ENCODE data around the gene CD164. TPM values are rescaled to one million over a fixed set of nuclear protein-coding genes. Genes with fewer than 3 reads are reported as not detected.
A peak's percentile ranks its signal among the peaks of the same experiment; 100 is the strongest.

Gene CD164
- total and polyA plus RNA-seq, 2 of the 13 experiments (the other 11 are each of a cell fraction or from before 2014, with no cell fraction given) = 222 to 293 TPM

DNA sequence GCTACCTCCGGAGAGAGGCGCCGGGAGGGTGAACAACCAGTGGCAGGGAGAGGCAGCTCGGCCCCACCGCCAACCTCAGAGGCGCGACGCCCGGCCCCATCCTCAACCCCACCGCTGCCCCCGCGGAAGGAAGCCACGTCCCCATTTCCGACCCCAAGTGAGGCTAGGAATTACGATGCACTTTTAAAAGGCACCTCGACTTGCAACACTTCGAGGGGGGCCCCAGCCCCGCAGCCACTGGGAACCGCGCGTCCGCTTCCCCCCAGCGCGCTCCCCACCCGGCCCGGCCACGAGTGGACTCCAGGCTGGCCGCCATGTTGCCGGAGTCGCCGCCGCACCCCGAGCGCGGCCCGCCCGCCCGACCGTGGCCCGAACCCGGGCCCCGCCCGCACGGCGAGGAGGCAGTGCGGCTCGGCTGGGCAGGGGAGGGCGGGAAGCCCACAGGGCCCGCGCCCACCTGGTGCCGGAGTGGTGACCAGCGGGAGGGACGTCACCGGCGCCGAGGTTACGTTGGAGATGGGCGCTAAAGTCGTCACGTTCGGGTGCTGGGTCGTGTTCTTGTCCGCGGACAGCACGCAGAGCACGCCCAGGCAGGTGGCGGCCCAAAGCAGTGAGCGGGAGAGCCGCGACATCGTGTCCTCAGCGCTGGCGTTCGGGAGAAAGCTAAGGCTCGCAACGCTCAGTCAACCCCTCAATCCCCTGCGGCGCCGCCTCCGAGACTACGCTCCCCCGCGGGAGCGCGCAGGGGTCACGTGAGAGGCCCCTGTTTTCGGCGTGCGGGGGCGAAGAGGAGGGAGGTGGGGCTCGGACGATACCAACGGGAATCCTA is at the start of gene CD164 (continued):
- TF ChIP-seq ATRX (CRISPR knock-in tag; IDR thresholded peaks at IDR 0.05; ENCODE audit: borderline replicate concordance) = no peak
- TF ChIP-seq ZNF776 (CRISPR knock-in tag; IDR thresholded peaks at IDR 0.05) = peak; percentile 89; the same call in 1 of the 2 replicates
- TF ChIP-seq PRMT3 (CRISPR knock-in tag; IDR thresholded peaks at IDR 0.05; ENCODE audit: borderline replicate concordance, low read depth) = no peak
- TF ChIP-seq, protein P1, sequence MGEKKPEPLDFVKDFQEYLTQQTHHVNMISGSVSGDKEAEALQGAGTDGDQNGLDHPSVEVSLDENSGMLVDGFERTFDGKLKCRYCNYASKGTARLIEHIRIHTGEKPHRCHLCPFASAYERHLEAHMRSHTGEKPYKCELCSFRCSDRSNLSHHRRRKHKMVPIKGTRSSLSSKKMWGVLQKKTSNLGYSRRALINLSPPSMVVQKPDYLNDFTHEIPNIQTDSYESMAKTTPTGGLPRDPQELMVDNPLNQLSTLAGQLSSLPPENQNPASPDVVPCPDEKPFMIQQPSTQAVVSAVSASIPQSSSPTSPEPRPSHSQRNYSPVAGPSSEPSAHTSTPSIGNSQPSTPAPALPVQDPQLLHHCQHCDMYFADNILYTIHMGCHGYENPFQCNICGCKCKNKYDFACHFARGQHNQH (CRISPR knock-in tag; IDR thresholded peaks at IDR 0.05) = peak; percentile 80
- TF ChIP-seq CHD2 (IDR thresholded peaks at IDR 0.05; ENCODE audit: low read depth, low read length) = peak; percentile 44; the same call in 1 of the 2 replicates
- peak; percentile 75 for TF ChIP-seq ERF (CRISPR knock-in tag; IDR thresholded peaks at IDR 0.05)
- TF ChIP-seq SRF (IDR thresholded peaks at IDR 0.05; ENCODE audit: low read depth, low read length) = no peak
- TF ChIP-seq, protein P2, sequence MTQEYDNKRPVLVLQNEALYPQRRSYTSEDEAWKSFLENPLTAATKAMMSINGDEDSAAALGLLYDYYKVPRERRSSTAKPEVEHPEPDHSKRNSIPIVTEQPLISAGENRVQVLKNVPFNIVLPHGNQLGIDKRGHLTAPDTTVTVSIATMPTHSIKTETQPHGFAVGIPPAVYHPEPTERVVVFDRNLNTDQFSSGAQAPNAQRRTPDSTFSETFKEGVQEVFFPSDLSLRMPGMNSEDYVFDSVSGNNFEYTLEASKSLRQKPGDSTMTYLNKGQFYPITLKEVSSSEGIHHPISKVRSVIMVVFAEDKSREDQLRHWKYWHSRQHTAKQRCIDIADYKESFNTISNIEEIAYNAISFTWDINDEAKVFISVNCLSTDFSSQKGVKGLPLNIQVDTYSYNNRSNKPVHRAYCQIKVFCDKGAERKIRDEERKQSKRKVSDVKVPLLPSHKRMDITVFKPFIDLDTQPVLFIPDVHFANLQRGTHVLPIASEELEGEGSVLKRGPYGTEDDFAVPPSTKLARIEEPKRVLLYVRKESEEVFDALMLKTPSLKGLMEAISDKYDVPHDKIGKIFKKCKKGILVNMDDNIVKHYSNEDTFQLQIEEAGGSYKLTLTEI (CRISPR knock-in tag; conservative IDR thresholded peaks at IDR 0.05) = no peak
- TF ChIP-seq NKX3-1 (CRISPR knock-in tag; IDR thresholded peaks at IDR 0.05) = no peak
- TF ChIP-seq RARA (CRISPR knock-in tag; IDR thresholded peaks at IDR 0.05) = 0 out of 2 replicates have a peak, but pooled peaks have one; percentile 35
- no peak for TF ChIP-seq ZNF781 (CRISPR knock-in tag; IDR thresholded peaks at IDR 0.05; ENCODE audit: borderline replicate concordance, not compliant biosample characterization)
- TF ChIP-seq, protein P3, sequence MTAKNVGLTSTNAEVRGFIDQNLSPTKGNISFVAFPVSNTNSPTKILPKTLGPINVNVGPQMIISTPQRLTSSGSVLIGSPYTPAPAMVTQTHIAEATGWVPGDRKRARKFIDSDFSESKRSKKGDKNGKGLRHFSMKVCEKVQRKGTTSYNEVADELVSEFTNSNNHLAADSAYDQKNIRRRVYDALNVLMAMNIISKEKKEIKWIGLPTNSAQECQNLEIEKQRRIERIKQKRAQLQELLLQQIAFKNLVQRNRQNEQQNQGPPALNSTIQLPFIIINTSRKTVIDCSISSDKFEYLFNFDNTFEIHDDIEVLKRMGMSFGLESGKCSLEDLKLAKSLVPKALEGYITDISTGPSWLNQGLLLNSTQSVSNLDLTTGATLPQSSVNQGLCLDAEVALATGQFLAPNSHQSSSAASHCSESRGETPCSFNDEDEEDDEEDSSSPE (CRISPR knock-in tag; IDR thresholded peaks at IDR 0.05) = peak; percentile 13; the same call in 1 of the 2 replicates
- TF ChIP-seq, protein P4, sequence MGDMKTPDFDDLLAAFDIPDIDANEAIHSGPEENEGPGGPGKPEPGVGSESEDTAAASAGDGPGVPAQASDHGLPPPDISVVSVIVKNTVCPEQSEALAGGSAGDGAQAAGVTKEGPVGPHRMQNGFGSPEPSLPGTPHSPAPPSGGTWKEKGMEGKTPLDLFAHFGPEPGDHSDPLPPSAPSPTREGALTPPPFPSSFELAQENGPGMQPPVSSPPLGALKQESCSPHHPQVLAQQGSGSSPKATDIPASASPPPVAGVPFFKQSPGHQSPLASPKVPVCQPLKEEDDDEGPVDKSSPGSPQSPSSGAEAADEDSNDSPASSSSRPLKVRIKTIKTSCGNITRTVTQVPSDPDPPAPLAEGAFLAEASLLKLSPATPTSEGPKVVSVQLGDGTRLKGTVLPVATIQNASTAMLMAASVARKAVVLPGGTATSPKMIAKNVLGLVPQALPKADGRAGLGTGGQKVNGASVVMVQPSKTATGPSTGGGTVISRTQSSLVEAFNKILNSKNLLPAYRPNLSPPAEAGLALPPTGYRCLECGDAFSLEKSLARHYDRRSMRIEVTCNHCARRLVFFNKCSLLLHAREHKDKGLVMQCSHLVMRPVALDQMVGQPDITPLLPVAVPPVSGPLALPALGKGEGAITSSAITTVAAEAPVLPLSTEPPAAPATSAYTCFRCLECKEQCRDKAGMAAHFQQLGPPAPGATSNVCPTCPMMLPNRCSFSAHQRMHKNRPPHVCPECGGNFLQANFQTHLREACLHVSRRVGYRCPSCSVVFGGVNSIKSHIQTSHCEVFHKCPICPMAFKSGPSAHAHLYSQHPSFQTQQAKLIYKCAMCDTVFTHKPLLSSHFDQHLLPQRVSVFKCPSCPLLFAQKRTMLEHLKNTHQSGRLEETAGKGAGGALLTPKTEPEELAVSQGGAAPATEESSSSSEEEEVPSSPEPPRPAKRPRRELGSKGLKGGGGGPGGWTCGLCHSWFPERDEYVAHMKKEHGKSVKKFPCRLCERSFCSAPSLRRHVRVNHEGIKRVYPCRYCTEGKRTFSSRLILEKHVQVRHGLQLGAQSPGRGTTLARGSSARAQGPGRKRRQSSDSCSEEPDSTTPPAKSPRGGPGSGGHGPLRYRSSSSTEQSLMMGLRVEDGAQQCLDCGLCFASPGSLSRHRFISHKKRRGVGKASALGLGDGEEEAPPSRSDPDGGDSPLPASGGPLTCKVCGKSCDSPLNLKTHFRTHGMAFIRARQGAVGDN (CRISPR knock-in tag; IDR thresholded peaks at IDR 0.05) = peak; percentile 84
- no peak; the same call in 1 of the 2 replicates for TF ChIP-seq EEA1 (CRISPR knock-in tag; IDR thresholded peaks at IDR 0.05; ENCODE audit: borderline replicate concordance)
- peak; percentile 76 for TF ChIP-seq YEATS2 (CRISPR knock-in tag; IDR thresholded peaks at IDR 0.05; ENCODE audit: borderline replicate concordance)
- TF ChIP-seq FOXA3 (CRISPR knock-in tag; IDR thresholded peaks at IDR 0.05) = peak; percentile 9; the same call in 1 of the 2 replicates
- peak; percentile 48 for TF ChIP-seq SP5 (CRISPR knock-in tag; IDR thresholded peaks at IDR 0.05; ENCODE audit: borderline replicate concordance, low read depth)
- TF ChIP-seq, protein P5, sequence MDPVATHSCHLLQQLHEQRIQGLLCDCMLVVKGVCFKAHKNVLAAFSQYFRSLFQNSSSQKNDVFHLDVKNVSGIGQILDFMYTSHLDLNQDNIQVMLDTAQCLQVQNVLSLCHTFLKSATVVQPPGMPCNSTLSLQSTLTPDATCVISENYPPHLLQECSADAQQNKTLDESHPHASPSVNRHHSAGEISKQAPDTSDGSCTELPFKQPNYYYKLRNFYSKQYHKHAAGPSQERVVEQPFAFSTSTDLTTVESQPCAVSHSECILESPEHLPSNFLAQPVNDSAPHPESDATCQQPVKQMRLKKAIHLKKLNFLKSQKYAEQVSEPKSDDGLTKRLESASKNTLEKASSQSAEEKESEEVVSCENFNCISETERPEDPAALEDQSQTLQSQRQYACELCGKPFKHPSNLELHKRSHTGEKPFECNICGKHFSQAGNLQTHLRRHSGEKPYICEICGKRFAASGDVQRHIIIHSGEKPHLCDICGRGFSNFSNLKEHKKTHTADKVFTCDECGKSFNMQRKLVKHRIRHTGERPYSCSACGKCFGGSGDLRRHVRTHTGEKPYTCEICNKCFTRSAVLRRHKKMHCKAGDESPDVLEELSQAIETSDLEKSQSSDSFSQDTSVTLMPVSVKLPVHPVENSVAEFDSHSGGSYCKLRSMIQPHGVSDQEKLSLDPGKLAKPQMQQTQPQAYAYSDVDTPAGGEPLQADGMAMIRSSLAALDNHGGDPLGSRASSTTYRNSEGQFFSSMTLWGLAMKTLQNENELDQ (CRISPR knock-in tag; IDR thresholded peaks at IDR 0.05; ENCODE audit: borderline replicate concordance) = no peak

All from HepG2 (cell line).